ENCODE results near the gene DLX1.

GRCh38 chr2:172095146-172095904, 10.0 kb downstream of the DLX1 start:
- TF ChIP-seq CTCF (IDR thresholded peaks at IDR 0.05) (no peak), TCF7L2 (IDR thresholded peaks at IDR 0.05; ENCODE audit: low read depth, low read length) (no peak)

Data from Panc1 (cell line).